ENCODE data around the gene ESD.
A peak's percentile ranks its signal among the peaks of the same experiment; 100 is the strongest.

ESD gene

DNA sequence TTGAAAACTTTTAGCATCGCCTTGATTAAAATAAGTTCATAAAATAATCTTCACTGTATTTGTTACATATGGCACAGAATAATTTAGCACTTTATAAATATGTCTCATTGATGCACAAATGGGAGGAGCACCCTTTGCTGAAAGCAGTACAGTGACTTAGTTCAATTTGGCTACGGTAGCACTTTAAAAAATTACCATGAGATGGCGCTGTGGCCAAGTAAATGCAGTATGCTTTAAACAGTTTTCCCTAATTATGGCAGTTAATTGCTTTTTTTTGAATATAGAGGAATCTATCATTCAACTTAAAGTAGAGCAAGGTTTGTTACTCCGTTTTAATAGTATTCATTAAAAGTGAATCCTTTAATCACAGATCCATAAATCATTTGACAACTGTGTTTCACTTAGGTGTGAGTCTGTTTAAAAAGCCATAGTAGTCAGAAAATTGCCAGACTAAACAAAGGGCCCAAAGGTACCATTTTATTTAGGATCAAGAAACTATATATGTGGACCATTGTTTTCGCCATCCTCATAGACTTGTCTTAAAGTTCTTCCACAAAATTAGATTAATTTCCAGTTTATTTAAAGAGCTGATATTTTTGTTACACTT lies 34.7 kb upstream of the ESD start:
- TF ChIP-seq CTCF (conservative IDR thresholded peaks at IDR 0.05; ENCODE audit: control insufficient read depth, insufficient read depth, low read depth, low read length), result peak; percentile 80

DNA sequence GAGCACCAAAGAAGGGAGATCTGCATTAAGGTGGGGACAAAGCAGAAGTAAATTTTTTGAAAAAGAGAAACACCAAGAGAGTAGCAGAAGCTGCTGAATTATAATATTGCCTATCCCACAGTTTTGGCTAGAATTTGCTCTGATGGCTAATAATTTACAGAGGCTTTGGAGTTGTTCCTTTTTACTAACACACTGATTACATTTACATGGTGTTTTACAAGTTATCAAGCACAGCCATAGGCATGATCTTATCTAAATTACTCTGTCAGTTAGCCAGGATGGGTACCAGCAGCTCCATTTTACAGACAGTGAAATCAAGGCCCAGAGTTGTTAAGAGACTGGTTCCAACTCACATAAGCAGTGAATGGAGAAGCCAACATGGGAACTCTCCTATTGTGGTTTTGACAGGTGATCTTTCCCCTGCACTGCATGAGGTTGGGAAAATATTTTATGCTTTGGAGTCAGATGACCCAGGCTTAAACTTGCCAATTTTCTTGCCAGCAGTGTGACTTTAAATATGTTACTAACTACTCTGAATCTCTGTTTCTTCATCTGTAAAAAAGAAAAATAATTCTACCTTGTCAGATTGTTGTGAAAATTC lies 33.5 kb upstream of the ESD start:
- no peak for DNase-seq (ENCODE audit: low read depth)
- TF ChIP-seq CTCF (conservative IDR thresholded peaks at IDR 0.05; ENCODE audit: control insufficient read depth, insufficient read depth, low read depth, low read length), result no peak
- H3K4me3 ChIP-seq (ENCODE audit: control insufficient read depth, low read depth, low read length), result no peak overlapping the region

More for the DNA sequence above, 34.7 kb upstream of the ESD start:
- no peak overlapping the region for H3K4me3 ChIP-seq (ENCODE audit: control insufficient read depth, low read depth, low read length)
- DNase-seq (ENCODE audit: low read depth), result peak; percentile 71

DNA sequence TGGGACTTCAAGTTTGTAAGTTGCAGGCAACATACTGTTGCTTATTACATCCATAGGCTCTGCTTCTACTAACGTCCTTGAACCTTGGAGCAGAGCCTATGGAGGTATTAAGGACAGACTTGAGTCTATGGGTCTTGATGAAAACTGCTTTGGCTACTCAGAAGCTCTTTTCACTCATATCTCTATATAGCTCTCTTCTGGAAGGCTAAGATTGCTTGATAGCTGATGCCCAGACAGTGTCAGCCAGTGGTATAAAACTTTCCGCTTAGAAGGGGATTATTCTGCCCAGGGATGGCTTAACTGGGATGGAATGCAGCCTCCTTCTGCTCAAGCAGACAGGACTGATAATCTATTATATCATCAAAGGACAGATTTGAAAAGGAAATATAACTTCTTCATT lies 25.6 kb upstream of the ESD start:
- no peak overlapping the region for H3K4me3 ChIP-seq (ENCODE audit: control insufficient read depth, low read depth, low read length)
- DNase-seq (ENCODE audit: low read depth), result no peak
- TF ChIP-seq CTCF (conservative IDR thresholded peaks at IDR 0.05; ENCODE audit: control insufficient read depth, insufficient read depth, low read depth, low read length), result no peak

DNA sequence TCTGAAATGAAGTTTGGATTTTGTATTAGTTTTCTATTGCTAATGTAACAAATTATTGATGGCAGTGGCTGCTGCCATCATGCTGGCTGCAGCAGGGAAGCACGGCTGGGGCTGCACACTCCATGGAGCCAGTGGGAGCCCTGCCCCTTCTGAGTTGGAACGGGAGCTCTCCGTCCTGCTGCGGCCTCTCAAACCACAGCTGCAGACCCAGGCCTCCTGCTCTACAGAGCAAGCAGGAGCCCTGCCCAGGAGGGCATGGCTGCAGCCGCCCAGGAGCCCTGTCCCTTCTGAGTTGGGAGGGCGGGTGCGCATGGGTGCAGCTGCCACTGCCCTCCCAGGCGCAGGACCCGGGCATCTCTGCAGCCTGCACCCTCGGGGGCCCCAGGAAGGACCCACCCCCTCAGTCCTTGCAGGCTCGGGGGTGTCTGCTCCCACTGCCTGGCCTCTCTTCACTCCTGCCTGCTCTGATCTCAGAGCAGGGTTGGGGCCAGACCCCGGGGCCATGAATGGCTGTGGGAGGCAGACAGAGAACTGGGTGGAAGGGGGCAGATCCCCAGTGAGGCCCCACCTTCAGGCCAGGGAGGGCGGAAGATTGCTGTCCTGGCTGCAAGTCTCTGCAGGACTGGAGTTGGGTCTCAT lies 21.0 kb upstream of the ESD start:
- no peak overlapping the region for H3K4me3 ChIP-seq (ENCODE audit: control insufficient read depth, low read depth, low read length)
- no peak for TF ChIP-seq CTCF (conservative IDR thresholded peaks at IDR 0.05; ENCODE audit: control insufficient read depth, insufficient read depth, low read depth, low read length)
- no peak for DNase-seq (ENCODE audit: low read depth)

- DNase-seq (ENCODE audit: low read depth), result peak; percentile 4
- no peak for TF ChIP-seq CTCF (conservative IDR thresholded peaks at IDR 0.05; ENCODE audit: control insufficient read depth, insufficient read depth, low read depth, low read length)
- H3K4me3 ChIP-seq (ENCODE audit: control insufficient read depth, low read depth, low read length), result no peak overlapping the region
These were observed 20.1 kb upstream of the ESD start for GRCh38 chr13:46817095-46817494.

GRCh38 chr13:46816371-46816770 lies 19.4 kb upstream of the ESD start:
- H3K4me3 ChIP-seq (ENCODE audit: control insufficient read depth, low read depth, low read length), result no peak overlapping the region
- no peak for TF ChIP-seq CTCF (conservative IDR thresholded peaks at IDR 0.05; ENCODE audit: control insufficient read depth, insufficient read depth, low read depth, low read length)
- DNase-seq (ENCODE audit: low read depth), result no peak
